Thyroid gland (tissue), 4 donors: ENCODE measurements around the gene PITRM1. TPM values are rescaled to one million over a fixed set of nuclear protein-coding genes. Genes with fewer than 3 reads are reported as not detected.
"Not testable (repeated sequence)": the region's sequence is repeated elsewhere in the genome, so short reads cannot be mapped to it uniquely, and the experiment has no call there.

ENCODE experiments used
- DNase-seq, 2 donors: peaks; one replicate each; pipeline ENCODE4 v3.0.0-alpha.2; 2019
- H3K27ac ChIP-seq, 3 donors: fragments of 200-600 bp; sonication (generic); 1 replicate in 2 of 3; 2 replicates in 1 of 3; pipeline ENCODE4 v1.5.1; 2016 to 2019; ENCODE audit warnings: mild to moderate bottlenecking in 1 of 3, moderate library complexity in 1 of 3
- H3K27me3 ChIP-seq: fragments of 200-600 bp; sonication (generic); one replicate; pipeline ENCODE4 v1.5.1; 2019
- H3K36me3 ChIP-seq, 2 donors: fragments of 200-600 bp; sonication (generic); one replicate each; pipeline ENCODE4 v1.5.1; 2016 to 2019
- H3K4me1 ChIP-seq, 2 donors: fragments of 200-600 bp; sonication (generic); one replicate each; pipeline ENCODE4 v1.5.1; 2017 to 2019
- H3K4me3 ChIP-seq, 3 donors: fragments of 200-600 bp; sonication (generic); replicated peaks in 1 of 3; 1 replicate in 2 of 3; 2 replicates in 1 of 3; pipeline ENCODE4 v1.5.1; 2016; ENCODE audit warnings: mild to moderate bottlenecking in 1 of 3
- H3K9me3 ChIP-seq: fragments of 200-600 bp; sonication (generic); one replicate; pipeline ENCODE4 v1.5.1; 2017
- CTCF ChIP-seq, 6 experiments: fragments of 200-600 bp in 3 of 6; fragments of 450-650 bp in 3 of 6; sonication (generic) in 3 of 6; IDR thresholded peaks; one replicate each; pipeline ENCODE4 v1.5.1; 2016 to 2019; ENCODE audit warnings: antibody characterized with exemption in 6 of 6, mild to moderate bottlenecking in 2 of 6, inconsistent platforms in 1 of 6, moderate library complexity in 1 of 6
- POLR2A ChIP-seq, 2 donors: fragments of 450-650 bp; IDR thresholded peaks; one replicate each; pipeline ENCODE4 v1.6.1; 2017; ENCODE audit warnings: antibody characterized with exemption in 2 of 2, mild to moderate bottlenecking in 2 of 2, moderate library complexity in 1 of 2
- WGBS, 2 donors: methylation state at CpG; one replicate each; pipeline ENCODE4 v1.1.5; 2017; 5-methylcytosine and 5-hydroxymethylcytosine counted together
- intact Hi-C: fragments of 100-400 bp; cut with DNase I; formaldehyde crosslinking; loops from one replicate; pipeline ENCODE4 v1.15.1; 2023
- total RNA-seq, 4 donors: library from RNA; depleted of rRNA; stranded (reverse); fragments of >200 nt; gene quantifications; one replicate each; pipeline ENCODE4 v1.2.3, GENCODE V29; 2016

Gene PITRM1
- total RNA-seq, 4 donors from 2014 or later: 68.2 to 107 (median 86.2) TPM

- H3K27me3 ChIP-seq: no peaks in the 10 kb centered on the region
- H3K27ac ChIP-seq: no peak overlapping the region
- peaks cover 26 to 39% of the 10 kb centered on the region in 2 donors for H3K36me3 ChIP-seq
- no peaks in the 10 kb centered on the region for H3K9me3 ChIP-seq
- TF ChIP-seq CTCF (IDR thresholded peaks at IDR 0.05) (no peak), POLR2A (IDR thresholded peaks at IDR 0.05) (no peak)
- intact Hi-C loops: no loop called here
- DNase-seq: no peak
- peaks cover 8 to 10% of the 10 kb centered on the region in 2 donors for H3K4me1 ChIP-seq
- WGBS, 2 donors: 93 to 94% methylated on average over 21 of the region's 21 CpGs
- H3K4me3 ChIP-seq: no peak overlapping the region
Observed at GRCh38 chr10:3108575-3109105, 63.9 kb downstream of the PITRM1 start.

GRCh38 chr10:3108033-3108432, 64.5 kb downstream of the PITRM1 start:
- 90 to 93% methylated on average over 8 of the region's 8 CpGs for WGBS, 2 donors
- Histone ChIP-seq H3K4me1 (peaks cover 11 to 16% of the 10 kb centered on the region in 2 donors), H3K36me3 (peaks cover 20 to 33% of the 10 kb centered on the region in 2 donors), H3K27ac (peak overlapping the region in 2 of 3 donors; percentile 61 to 86), H3K4me3 (no peak overlapping the region), H3K27me3 (no peaks in the 10 kb centered on the region), H3K9me3 (no peaks in the 10 kb centered on the region)
- intact Hi-C loops: no loop called here
- TF ChIP-seq CTCF (IDR thresholded peaks at IDR 0.05): no peak
- TF ChIP-seq POLR2A (IDR thresholded peaks at IDR 0.05): no peak
- DNase-seq: no peak

DNA sequence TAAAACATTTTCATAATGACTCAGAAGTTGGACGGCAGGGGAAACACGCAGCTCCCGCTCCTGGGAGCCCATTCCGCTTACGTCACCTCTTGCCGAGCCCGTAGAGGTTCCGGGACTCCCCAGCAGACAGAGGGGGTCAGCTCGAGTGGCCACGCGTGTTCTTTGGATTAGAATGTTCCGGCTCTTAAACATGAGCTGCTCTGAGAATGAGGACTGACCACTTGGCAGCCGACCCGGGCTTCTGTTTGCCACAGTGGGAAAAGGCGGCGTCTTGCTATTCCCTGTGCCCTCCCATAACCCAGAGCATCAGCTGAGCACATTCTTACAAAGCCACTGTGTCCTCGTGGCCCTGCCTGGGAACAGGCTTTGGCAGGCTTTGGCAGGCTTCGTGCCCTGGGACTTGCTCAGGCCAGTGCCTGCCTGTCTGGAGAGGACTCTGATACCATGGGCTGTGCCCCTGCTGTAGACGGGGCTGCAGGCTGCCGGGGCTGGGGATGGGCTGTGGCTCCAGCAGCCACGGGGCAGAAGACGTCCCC, 65.1 kb downstream of the PITRM1 start:
- WGBS, 2 donors: 70 to 87% methylated on average over 20 to 22 of the region's 22 CpGs
- peak; percentile 67 to 93 for DNase-seq
- peaks cover 20 to 30% of the 10 kb centered on the region in 2 donors for H3K36me3 ChIP-seq
- H3K27me3 ChIP-seq: no peaks in the 10 kb centered on the region
- H3K9me3 ChIP-seq: no peaks in the 10 kb centered on the region
- intact Hi-C loops: no loop called here
- peaks cover 17 to 21% of the 10 kb centered on the region in 2 donors for H3K4me1 ChIP-seq
- H3K4me3 ChIP-seq: no peak overlapping the region
- TF ChIP-seq POLR2A (IDR thresholded peaks at IDR 0.05) (no peak), CTCF (IDR thresholded peaks at IDR 0.05) (no peak)
- peak overlapping the region in 2 of 3 donors; percentile 61 to 86 for H3K27ac ChIP-seq

- WGBS, 2 donors: 66 to 82% methylated on average over 4 of the region's 5 CpGs
- Histone ChIP-seq H3K27ac (peak overlapping the region in 2 of 3 donors; percentile 61 to 86), H3K36me3 (peaks cover 16 to 27% of the 10 kb centered on the region in 2 donors), H3K4me1 (peaks cover 19 to 23% of the 10 kb centered on the region in 2 donors), H3K27me3 (no peaks in the 10 kb centered on the region), H3K9me3 (no peaks in the 10 kb centered on the region), H3K4me3 (no peak overlapping the region)
- no peak for DNase-seq
- intact Hi-C loops: no loop called here
- no peak for TF ChIP-seq CTCF (IDR thresholded peaks at IDR 0.05)
- TF ChIP-seq POLR2A (IDR thresholded peaks at IDR 0.05): no peak
Observed at GRCh38 chr10:3106928-3107425, 65.6 kb downstream of the PITRM1 start.

GRCh38 chr10:3106328-3106727, 66.3 kb downstream of the PITRM1 start:
- H3K9me3 ChIP-seq, H3K27ac ChIP-seq, intact Hi-C loops, H3K4me3 ChIP-seq, DNase-seq, H3K27me3 ChIP-seq: not testable (repeated sequence)
- H3K36me3 ChIP-seq: peaks cover 16 to 27% of the 10 kb centered on the region in 2 donors
- H3K4me1 ChIP-seq: peaks cover 14 to 19% of the 10 kb centered on the region in 2 donors
- WGBS, 2 donors: 96 to 100% methylated on average over 2 of the region's 10 CpGs
